ENCODE results near the gene RIIAD1.
A peak's percentile ranks its signal among the peaks of the same experiment; 100 is the strongest.

The RIIAD1 gene

DNA sequence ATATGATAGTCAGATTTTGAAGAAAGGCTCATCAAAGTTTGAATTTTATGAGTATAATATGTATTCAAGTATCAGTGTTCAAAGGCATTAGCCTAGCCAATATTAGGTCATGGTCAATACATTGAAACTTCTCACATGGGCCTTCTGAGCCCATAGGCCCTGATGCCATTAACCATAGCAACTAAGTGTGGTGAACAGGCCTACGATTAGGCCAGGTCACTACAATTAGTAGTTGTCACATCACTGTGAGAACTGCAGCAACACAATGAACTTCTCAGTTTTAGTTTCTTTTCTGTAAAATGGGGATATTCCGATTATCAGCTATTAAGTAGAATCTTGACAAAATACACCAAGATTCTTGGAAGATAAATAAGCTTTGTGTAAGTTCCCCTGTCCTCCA is 34.8 kb upstream of the RIIAD1 start:
- H3K4me3 ChIP-seq (ENCODE audit: low read depth, low read length), result no peak overlapping the region
- in situ Hi-C loops (cut with HindIII; ENCODE audit: low sequenced_read_pairs), result no loop called here
- no peak for DNase-seq (ENCODE audit: low read depth, low spot score)
- TF ChIP-seq, protein P1, sequence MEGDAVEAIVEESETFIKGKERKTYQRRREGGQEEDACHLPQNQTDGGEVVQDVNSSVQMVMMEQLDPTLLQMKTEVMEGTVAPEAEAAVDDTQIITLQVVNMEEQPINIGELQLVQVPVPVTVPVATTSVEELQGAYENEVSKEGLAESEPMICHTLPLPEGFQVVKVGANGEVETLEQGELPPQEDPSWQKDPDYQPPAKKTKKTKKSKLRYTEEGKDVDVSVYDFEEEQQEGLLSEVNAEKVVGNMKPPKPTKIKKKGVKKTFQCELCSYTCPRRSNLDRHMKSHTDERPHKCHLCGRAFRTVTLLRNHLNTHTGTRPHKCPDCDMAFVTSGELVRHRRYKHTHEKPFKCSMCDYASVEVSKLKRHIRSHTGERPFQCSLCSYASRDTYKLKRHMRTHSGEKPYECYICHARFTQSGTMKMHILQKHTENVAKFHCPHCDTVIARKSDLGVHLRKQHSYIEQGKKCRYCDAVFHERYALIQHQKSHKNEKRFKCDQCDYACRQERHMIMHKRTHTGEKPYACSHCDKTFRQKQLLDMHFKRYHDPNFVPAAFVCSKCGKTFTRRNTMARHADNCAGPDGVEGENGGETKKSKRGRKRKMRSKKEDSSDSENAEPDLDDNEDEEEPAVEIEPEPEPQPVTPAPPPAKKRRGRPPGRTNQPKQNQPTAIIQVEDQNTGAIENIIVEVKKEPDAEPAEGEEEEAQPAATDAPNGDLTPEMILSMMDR (IDR thresholded peaks at IDR 0.05; ENCODE audit: low read depth, low read length), result no peak

DNA sequence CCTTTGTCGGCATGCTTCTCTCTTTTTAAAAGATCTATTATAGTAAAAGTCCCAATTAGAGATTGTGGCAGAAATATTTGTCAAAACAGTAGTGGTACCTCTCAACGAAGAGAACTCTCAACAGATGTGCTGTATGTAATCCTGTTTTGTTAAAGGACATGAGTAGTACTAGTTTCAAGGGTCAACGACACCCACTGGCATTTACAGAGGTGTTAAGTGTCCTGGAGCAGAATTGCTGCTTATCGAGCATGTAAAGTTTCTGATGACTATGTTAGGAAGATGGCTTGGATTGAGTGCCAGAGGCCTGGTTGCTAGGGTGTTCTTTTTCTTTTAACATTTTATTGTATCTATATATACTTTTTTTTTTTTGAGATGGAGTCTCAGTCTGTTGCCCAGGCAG is 31.8 kb upstream of the RIIAD1 start:
- no peak overlapping the region for H3K4me3 ChIP-seq (ENCODE audit: low read depth, low read length)
- in situ Hi-C loops (cut with HindIII; ENCODE audit: low sequenced_read_pairs), result no loop called here
- TF ChIP-seq, protein P1 (IDR thresholded peaks at IDR 0.05; ENCODE audit: low read depth, low read length), result no peak
- no peak for DNase-seq (ENCODE audit: low read depth, low spot score)

DNA sequence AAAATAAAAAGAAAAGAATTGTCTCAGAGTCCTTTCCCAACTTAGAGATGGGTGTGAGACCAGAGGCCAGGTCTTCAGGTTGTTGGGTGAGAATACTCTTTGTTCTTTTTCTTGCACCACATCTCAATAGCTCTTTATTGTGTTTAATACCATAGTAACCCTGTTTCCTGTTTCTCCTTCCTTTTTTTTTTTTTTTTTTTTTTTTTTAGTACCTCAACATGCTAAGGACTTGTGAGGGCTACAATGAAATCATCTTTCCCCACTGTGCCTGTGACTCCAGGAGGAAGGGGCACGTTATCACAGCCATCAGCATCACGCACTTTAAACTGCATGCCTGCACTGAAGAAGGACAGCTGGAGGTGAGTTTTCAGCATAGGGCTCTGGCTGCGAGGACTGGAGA is 29.1 kb upstream of the RIIAD1 start:
- DNase-seq (ENCODE audit: low read depth, low spot score), result no peak
- in situ Hi-C loops (cut with HindIII; ENCODE audit: low sequenced_read_pairs), result no loop called here
- no peak overlapping the region for H3K4me3 ChIP-seq (ENCODE audit: low read depth, low read length)
- TF ChIP-seq, protein P1 (IDR thresholded peaks at IDR 0.05; ENCODE audit: low read depth, low read length), result no peak

DNA sequence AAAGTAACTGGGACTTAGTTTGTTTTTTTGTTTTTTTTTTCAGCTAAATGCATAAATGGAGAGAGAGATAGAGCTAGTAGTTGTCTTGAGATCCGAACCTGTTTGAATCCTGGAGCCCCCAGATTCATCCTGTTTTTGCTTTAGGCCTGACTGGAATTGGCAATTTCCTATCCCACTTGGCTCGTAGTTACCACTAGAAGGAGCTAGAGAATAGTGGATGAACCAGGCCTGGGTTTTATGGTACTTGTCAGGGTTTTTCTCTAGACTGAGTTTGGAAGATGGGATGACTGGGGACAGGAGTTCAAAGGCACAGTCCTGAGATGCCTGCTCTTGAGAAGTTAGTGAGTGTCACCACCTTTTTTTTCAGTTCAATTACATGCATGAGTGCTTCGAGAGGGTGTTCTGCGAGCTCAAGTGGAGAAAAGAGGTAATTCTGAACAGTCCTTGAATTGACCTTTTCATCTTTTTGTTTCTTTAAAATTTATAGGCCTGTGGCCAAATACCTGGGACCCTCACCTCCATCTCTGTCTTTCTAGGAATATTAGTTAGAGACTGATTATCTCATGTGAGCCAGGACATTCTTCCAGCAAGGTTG is 28.2 kb upstream of the RIIAD1 start:
- TF ChIP-seq, protein P1 (IDR thresholded peaks at IDR 0.05; ENCODE audit: low read depth, low read length), result peak; percentile 79
- no peak overlapping the region for H3K4me3 ChIP-seq (ENCODE audit: low read depth, low read length)
- in situ Hi-C loops (cut with HindIII; ENCODE audit: low sequenced_read_pairs), result no loop called here
- peak; percentile 46 for DNase-seq (ENCODE audit: low read depth, low spot score)

DNA sequence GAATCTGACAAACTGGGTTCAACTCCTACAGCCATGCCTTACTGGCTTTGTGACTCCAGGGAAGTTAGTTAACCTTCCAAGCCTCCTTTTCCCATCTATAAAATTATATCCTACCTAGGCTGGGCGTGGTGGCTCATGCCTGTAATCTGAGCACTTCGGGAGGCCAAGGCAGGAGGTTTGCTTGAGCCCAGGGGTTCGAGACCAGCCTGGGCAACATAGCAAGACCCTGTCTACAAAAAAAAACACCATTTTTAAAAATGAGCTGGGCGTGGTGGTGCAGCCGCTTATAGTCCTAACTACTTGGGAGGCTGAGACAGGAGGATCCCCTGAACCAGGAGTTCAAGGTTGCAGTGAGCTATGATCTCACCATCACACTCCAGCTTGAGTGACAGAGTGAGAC is 19.8 kb upstream of the RIIAD1 start:
- in situ Hi-C loops (cut with HindIII; ENCODE audit: low sequenced_read_pairs), result no loop called here
- DNase-seq (ENCODE audit: low read depth, low spot score), result no peak
- H3K4me3 ChIP-seq (ENCODE audit: low read depth, low read length), result no peak overlapping the region
- TF ChIP-seq, protein P1 (IDR thresholded peaks at IDR 0.05; ENCODE audit: low read depth, low read length), result no peak

DNA sequence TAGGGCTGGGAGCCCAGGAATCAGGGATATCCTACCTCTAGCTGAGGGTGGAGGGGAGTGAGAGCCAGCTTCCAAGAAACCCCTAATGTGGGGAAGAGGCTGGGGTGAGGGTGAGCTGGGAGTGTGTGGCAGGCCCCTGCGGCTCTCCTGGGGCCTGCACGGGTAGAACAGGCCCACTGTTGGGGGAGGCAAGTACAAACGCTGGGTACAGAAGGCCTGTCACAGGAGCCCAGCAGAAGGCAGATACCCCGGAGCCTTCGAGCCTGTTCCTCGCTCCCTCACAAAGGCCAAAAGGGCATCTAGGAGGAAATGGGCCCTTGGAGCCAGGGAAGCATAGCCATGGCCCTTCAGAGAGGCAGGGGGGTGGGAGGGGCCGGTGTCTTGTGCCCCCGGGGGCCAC is 18.4 kb upstream of the RIIAD1 start:
- TF ChIP-seq, protein P1 (IDR thresholded peaks at IDR 0.05; ENCODE audit: low read depth, low read length), result no peak
- DNase-seq (ENCODE audit: low read depth, low spot score), result no peak
- no peak overlapping the region for H3K4me3 ChIP-seq (ENCODE audit: low read depth, low read length)
- in situ Hi-C loops (cut with HindIII; ENCODE audit: low sequenced_read_pairs), result no loop called here

DNA sequence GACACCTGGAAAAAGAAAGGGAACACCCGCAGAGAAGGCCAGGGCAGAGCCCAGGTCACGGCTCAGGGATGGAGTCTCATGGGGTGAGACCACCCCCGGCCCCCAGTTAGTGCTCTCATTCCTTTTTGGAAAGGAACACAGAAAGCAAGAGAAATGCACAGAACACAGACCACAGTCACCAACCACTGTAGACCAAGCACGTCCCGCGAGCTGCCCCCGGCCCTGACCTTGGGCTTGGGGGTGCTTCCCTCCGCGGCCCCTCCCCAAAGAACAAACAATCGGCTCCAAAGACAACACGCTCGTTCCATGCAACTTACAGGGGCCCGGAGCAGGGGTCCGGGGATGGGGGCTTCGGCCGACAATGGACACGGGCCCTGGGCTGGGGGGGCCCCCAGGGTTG is 17.5 kb upstream of the RIIAD1 start:
- in situ Hi-C loops (cut with HindIII; ENCODE audit: low sequenced_read_pairs), result no loop called here
- TF ChIP-seq, protein P1 (IDR thresholded peaks at IDR 0.05; ENCODE audit: low read depth, low read length), result no peak
- no peak for DNase-seq (ENCODE audit: low read depth, low spot score)
- H3K4me3 ChIP-seq (ENCODE audit: low read depth, low read length), result no peak overlapping the region

Data from astrocyte of the spinal cord (primary cell).